AG09319 (cell line): ENCODE results near the gene CD83.

ENCODE experiments used
- DNase-seq: peaks from one replicate; pipeline ENCODE4 v3.0.0-alpha.2; 2010; ENCODE audit warnings: low read depth; ENCODE audit errors: extremely low read depth
- CTCF ChIP-seq: IDR thresholded peaks from 2 replicates; pipeline ENCODE4 v1.5.1; 2011; ENCODE audit warnings: low read depth, mild to moderate bottlenecking, inconsistent platforms, low read length, moderate library complexity

Gene CD83

GRCh38 chr6:14177413-14178082 lies 60.0 kb downstream of the CD83 start:
- TF ChIP-seq CTCF, result no peak
- no peak for DNase-seq

- no peak for TF ChIP-seq CTCF
- no peak for DNase-seq
These were observed 60.5 kb downstream of the CD83 start for GRCh38 chr6:14178083-14178445.

GRCh38 chr6:14180609-14181008 lies 63.0 kb downstream of the CD83 start:
- TF ChIP-seq CTCF, result no peak
- no peak for DNase-seq

- no peak for DNase-seq
- no peak for TF ChIP-seq CTCF
These were observed 65.3 kb downstream of the CD83 start for GRCh38 chr6:14182916-14183315.
